Pancreas (tissue), 10 donors: ENCODE measurements around the gene MTX1. TPM values are rescaled to one million over a fixed set of nuclear protein-coding genes. Genes with fewer than 3 reads are reported as not detected.
"Not testable (repeated sequence)": the region's sequence is repeated elsewhere in the genome, so short reads cannot be mapped to it uniquely, and the experiment has no call there.

Experiments
- ATAC-seq, 4 donors: fragments of 200-7000 bp; cut with Tn5 transposase; one replicate each; pipeline versions ENCODE4 v1.8.0 to v1.9.1; 2020; ENCODE audit warnings: mild to moderate bottlenecking in 4 of 4, moderate library complexity in 4 of 4
- DNase-seq, 6 donors: peaks; one replicate each; pipeline ENCODE4 v3.0.0-alpha.2; 2020
- FAIRE-seq: peaks from 2 replicates; lab custom pipeline; 2012; peaks lifted over from hg19 to GRCh38; lab: Jason Lieb, UNC
- H3K27ac ChIP-seq, 4 donors: fragments of 200-600 bp; sonication (generic); 1 replicate in 3 of 4; 2 replicates in 1 of 4; pipeline versions ENCODE4 v1.5.0 to v1.8.0; 2020
- H3K27me3 ChIP-seq, 4 donors: fragments of 200-600 bp; one replicate each; pipeline ENCODE4 v1.8.0; 2021
- H3K36me3 ChIP-seq, 3 donors: fragments of 200-600 bp; sonication (generic) in 1 of 3; one replicate each; pipeline versions ENCODE4 v1.5.0 to v1.8.0; 2020 to 2021
- H3K4me1 ChIP-seq, 3 donors: fragments of 200-600 bp; one replicate each; pipeline ENCODE4 v1.8.0; 2021
- H3K4me3 ChIP-seq, 4 donors: fragments of 200-600 bp; sonication (generic) in 2 of 4; one replicate each; pipeline versions ENCODE4 v1.5.0 to v1.8.0; 2020 to 2021
- H3K9me3 ChIP-seq, 4 donors: fragments of 200-600 bp; one replicate each; pipeline ENCODE4 v1.8.0; 2021
- CTCF ChIP-seq, 4 donors: fragments of 200-600 bp; sonication (generic) in 3 of 4; IDR thresholded peaks; one replicate each; pipeline versions ENCODE4 v1.5.0 to v1.8.0; 2021; ENCODE audit warnings: antibody characterized with exemption in 4 of 4
- WGBS, 2 donors: extraction: QIAGEN DNeasy Blood & Tissue Kit; methylation state at CpG; one replicate each; pipeline ENCODE4 v1.1.7; 2013; 5-methylcytosine and 5-hydroxymethylcytosine counted together
- intact Hi-C, 3 donors: fragments of 100-400 bp; cut with DNase I; formaldehyde crosslinking; loops; one replicate each; pipeline versions ENCODE4 v1.11.1 to v1.14.2; 2022
- polyA plus RNA-seq, 2 donors: library from polyadenylated mRNA; stranded (reverse); fragments of 200-250 nt; gene quantifications; one replicate each; pipeline ENCODE4 v1.2.3, GENCODE V29; 2013
- total RNA-seq, 6 donors: library from RNA; stranded (reverse); fragmentation: NEBNext Ultra II Directional in 4 of 6; extraction: Animal tissue kit (Norgen Biotek cat#: 25700) in 4 of 6; gene quantifications; one replicate each; pipeline versions ENCODE4 v1.2.1 to v1.2.4, GENCODE V29; 2021 to 2023
- donor health status: healthy with polysubstance abuse.
- donor health status: DM: no; HTN: no; CAD: no; lungs with moderate emphysema.
- donor health status: DM: no; HTN: no; CAD: no.
- donor health status: control.
- donor health status: control.
- donor health status: Bipolar disorder and iron deficiency.
- donor health status: DM: yes; HTN: yes; CAD: no.
- donor health status: DM: no; HTN: no; CAD: no.
- donor health status: DM: no; HTN: no; CAD: no.
- donor health status: DM: yes; HTN: yes; CAD: no.

MTX1 gene
- total and polyA plus RNA-seq, 8 donors = 10.7 to 36.8 (median 16.5) TPM

GRCh38 chr1:155166051-155166470, 42.4 kb upstream of the MTX1 start:
- no peak for FAIRE-seq
- no peak for ATAC-seq
- intact Hi-C loops = loop anchor here (2.0 to 10.0 kb wide), 3 partner anchors 61 to 75 kb away; no protein-coding TSS in a partner anchor
- 67 to 73% methylated on average over 8 of the region's 8 CpGs for WGBS, 2 donors
- Histone ChIP-seq H3K9me3 (no peaks in the 10 kb centered on the region), H3K4me3 (no peak overlapping the region), H3K27me3 (no peaks in the 10 kb centered on the region), H3K4me1 (peaks cover 0 to 3% (median 3%) of the 10 kb centered on the region in 3 donors), H3K27ac (no peak overlapping the region), H3K36me3 (no peaks in the 10 kb centered on the region)
- DNase-seq = no peak
- TF ChIP-seq CTCF (IDR thresholded peaks at IDR 0.05) = no peak

- WGBS, 2 donors = 56 to 63% methylated on average over 26 to 27 of the region's 27 CpGs
- H3K4me3 ChIP-seq = no peak overlapping the region
- H3K36me3 ChIP-seq = no peaks in the 10 kb centered on the region
These were observed 41.9 kb upstream of the MTX1 start for GRCh38 chr1:155166471-155167165.

GRCh38 chr1:155167166-155168104, 41.1 kb upstream of the MTX1 start:
- intact Hi-C loops = loop anchor here (2.0 to 10.0 kb wide), 3 partner anchors 63 to 77 kb away; no protein-coding TSS in a partner anchor
- peak overlapping the region in 1 of 4 donors; percentile 12 for H3K27ac ChIP-seq
- ATAC-seq = peak; percentile 87 to 91 (median 89)
- H3K27me3 ChIP-seq = no peaks in the 10 kb centered on the region
- H3K4me1 ChIP-seq = peaks cover 0 to 10% (median 6%) of the 10 kb centered on the region in 3 donors
- H3K4me3 ChIP-seq = no peak overlapping the region
- TF ChIP-seq CTCF (IDR thresholded peaks at IDR 0.05) = peak; percentile 65 to 95 (median 90)
- H3K36me3 ChIP-seq = no peaks in the 10 kb centered on the region
- H3K9me3 ChIP-seq = no peaks in the 10 kb centered on the region
- no peak for FAIRE-seq
- peak; percentile 74 to 95 (median 89) for DNase-seq
- 6% methylated on average over 28 of the region's 28 CpGs for WGBS, 2 donors

More at GRCh38 chr1:155166471-155167165, 41.9 kb upstream of the MTX1 start:
- no peak for FAIRE-seq
- Histone ChIP-seq H3K9me3 (no peaks in the 10 kb centered on the region), H3K27me3 (no peaks in the 10 kb centered on the region), H3K4me1 (peaks cover 0 to 3% (median 3%) of the 10 kb centered on the region in 3 donors), H3K27ac (no peak overlapping the region)
- intact Hi-C loops = loop anchor here (2.0 to 10.0 kb wide), 3 partner anchors 62 to 76 kb away; no protein-coding TSS in a partner anchor
- TF ChIP-seq CTCF (IDR thresholded peaks at IDR 0.05) = no peak
- DNase-seq = peak in 1 of 6 donors; percentile 50
- ATAC-seq = peak in 3 of 4 donors; percentile 2 to 21 (median 2)

GRCh38 chr1:155168105-155168445, 40.4 kb upstream of the MTX1 start:
- not testable (repeated sequence) for H3K27me3 ChIP-seq, ATAC-seq, H3K9me3 ChIP-seq, H3K4me3 ChIP-seq, H3K27ac ChIP-seq, FAIRE-seq, H3K36me3 ChIP-seq, DNase-seq
- 34 to 38% methylated on average over 4 of the region's 4 CpGs for WGBS, 2 donors
- H3K4me1 ChIP-seq = peaks cover 0 to 10% (median 6%) of the 10 kb centered on the region in 3 donors
- intact Hi-C loops = loop anchor here in 2 of 3 donors (5.0 to 10.0 kb wide), 2 partner anchors 63 to 76 kb away; no protein-coding TSS in a partner anchor
